Thoracic aorta (tissue), 2 donors: ENCODE measurements around the gene ZBTB40. TPM values are rescaled to one million over a fixed set of nuclear protein-coding genes. Genes with fewer than 3 reads are reported as not detected.

Source experiments
- ATAC-seq: fragments of 150-250 bp; one replicate; pipeline ENCODE4 v1.8.0; 2017; ENCODE audit warnings: low read depth; ENCODE audit not compliant: insufficient number of reproducible peaks, low FRiP score
- DNase-seq: peaks from one replicate; pipeline ENCODE4 v3.0.0-alpha.2; 2020; ENCODE audit warnings: low spot score
- H3K27ac ChIP-seq, 2 donors: fragments of 200-600 bp; sonication (generic); 1 replicate in 1 of 2; 2 replicates in 1 of 2; pipeline ENCODE4 v1.5.1; 2016; ENCODE audit warnings: mild to moderate bottlenecking in 2 of 2, moderate library complexity in 2 of 2
- H3K27me3 ChIP-seq: fragments of 200-600 bp; sonication (generic); replicated peaks from 2 replicates; pipeline ENCODE4 v1.6.0; 2016; ENCODE audit warnings: mild to moderate bottlenecking; ENCODE audit not compliant: insufficient read depth
- H3K36me3 ChIP-seq: fragments of 200-600 bp; sonication (generic); one replicate; pipeline ENCODE4 v1.5.1; 2016
- H3K4me1 ChIP-seq, 2 donors: fragments of 200-600 bp; sonication (generic); 1 replicate in 1 of 2; 2 replicates in 1 of 2; pipeline versions ENCODE4 v1.5.1 to v1.6.0; 2016; ENCODE audit warnings: low read depth in 2 of 2, mild to moderate bottlenecking in 1 of 2; ENCODE audit not compliant: control insufficient read depth in 1 of 2
- H3K4me3 ChIP-seq: fragments of 200-600 bp; sonication (generic); 2 replicates; pipeline ENCODE4 v1.5.1; 2016; ENCODE audit warnings: mild to moderate bottlenecking
- H3K9me3 ChIP-seq: fragments of 200-600 bp; sonication (generic); 2 replicates; pipeline ENCODE4 v1.5.1; 2016
- total RNA-seq, 2 donors: library from RNA; depleted of rRNA; stranded (reverse); fragments of >200 nt; gene quantifications; one replicate each; pipeline versions ENCODE4 v1.1.0 to v1.2.3, GENCODE V29; 2016
- TF ChIP-seq, protein P1 (sequence below): fragments of 200-600 bp; sonication (generic); IDR thresholded peaks from one replicate; pipeline ENCODE4 v1.5.1; 2019; ENCODE audit warnings: antibody characterized with exemption

The ZBTB40 gene
- total RNA-seq, 2 donors from 2014 or later = 30.4 to 36.4 TPM

DNA sequence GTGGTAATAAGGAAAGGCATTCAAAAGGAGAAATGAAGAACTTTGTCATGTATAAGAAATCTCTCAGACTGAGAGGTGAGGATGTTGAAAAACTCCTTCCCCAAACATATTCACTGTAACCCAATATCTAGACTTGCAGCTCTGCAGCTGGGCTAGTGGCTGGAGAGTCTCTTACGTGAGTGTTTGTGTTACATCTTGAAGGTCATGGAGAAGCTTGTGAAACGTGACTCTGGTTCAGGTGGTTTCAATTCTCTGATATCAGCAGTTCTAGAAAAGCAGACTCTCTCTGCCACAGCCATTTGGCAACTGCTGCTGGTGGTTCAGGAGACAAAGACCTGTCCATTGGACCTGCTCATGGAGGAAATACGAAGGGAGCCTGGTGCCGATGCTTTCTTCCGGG, 56.7 kb downstream of the ZBTB40 start:
- TF ChIP-seq, protein P1, sequence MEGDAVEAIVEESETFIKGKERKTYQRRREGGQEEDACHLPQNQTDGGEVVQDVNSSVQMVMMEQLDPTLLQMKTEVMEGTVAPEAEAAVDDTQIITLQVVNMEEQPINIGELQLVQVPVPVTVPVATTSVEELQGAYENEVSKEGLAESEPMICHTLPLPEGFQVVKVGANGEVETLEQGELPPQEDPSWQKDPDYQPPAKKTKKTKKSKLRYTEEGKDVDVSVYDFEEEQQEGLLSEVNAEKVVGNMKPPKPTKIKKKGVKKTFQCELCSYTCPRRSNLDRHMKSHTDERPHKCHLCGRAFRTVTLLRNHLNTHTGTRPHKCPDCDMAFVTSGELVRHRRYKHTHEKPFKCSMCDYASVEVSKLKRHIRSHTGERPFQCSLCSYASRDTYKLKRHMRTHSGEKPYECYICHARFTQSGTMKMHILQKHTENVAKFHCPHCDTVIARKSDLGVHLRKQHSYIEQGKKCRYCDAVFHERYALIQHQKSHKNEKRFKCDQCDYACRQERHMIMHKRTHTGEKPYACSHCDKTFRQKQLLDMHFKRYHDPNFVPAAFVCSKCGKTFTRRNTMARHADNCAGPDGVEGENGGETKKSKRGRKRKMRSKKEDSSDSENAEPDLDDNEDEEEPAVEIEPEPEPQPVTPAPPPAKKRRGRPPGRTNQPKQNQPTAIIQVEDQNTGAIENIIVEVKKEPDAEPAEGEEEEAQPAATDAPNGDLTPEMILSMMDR = no peak
- ATAC-seq = no peak
- no peak overlapping the region for H3K4me3 ChIP-seq
- H3K27me3 ChIP-seq = no peaks in the 10 kb centered on the region
- H3K36me3 ChIP-seq = peaks cover 3% of the 10 kb centered on the region
- peak overlapping the region; percentile 79 to 81 for H3K27ac ChIP-seq
- peaks cover 11 to 48% of the 10 kb centered on the region in 2 donors for H3K4me1 ChIP-seq
- no peaks in the 10 kb centered on the region for H3K9me3 ChIP-seq
- DNase-seq = no peak

DNA sequence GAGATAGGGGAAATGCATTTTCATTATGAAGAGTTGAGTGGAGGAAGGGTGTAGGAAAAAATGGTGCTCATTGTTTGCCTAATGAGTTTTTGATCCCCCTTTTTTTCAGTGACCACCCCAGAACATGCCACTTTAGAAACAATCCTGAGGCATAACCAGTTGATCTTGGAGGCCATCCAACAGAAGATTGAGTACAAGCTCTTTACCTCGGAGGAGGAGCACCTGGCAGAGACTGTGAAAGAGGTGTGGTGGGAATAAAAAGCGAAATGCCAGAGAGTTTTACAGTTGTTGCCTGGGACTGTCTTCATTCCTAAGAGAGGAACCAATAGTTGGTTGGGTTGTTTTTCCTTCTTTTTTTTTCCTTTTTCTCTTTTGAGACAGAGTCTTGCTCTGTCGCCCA, 57.3 kb downstream of the ZBTB40 start:
- H3K36me3 ChIP-seq = peaks cover 3% of the 10 kb centered on the region
- TF ChIP-seq, protein P1 = no peak

DNA sequence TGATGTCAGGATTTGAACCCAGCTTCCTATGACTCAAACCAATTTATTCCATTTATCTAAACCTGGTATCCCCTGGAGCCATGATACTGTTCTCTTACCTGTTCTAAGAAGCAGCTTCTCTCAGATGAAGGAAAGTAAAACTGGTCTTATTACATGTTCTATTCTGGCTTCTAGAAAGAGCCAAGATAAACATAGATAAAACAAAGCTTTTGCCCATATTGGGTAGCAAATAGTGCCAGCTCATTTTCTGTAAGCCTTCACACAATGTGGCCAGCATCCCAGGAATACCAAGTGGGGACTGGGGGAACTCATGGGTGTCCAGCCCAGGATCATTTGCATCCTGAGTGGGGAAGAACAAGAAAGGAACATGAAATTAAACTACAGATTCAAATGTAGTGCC, 58.2 kb downstream of the ZBTB40 start:
- Histone ChIP-seq H3K4me1 (peaks cover 6 to 45% of the 10 kb centered on the region in 2 donors), H3K9me3 (no peaks in the 10 kb centered on the region), H3K27ac (peak overlapping the region; percentile 79 to 81), H3K36me3 (peaks cover 8% of the 10 kb centered on the region), H3K4me3 (peak overlapping the region; percentile 61), H3K27me3 (no peaks in the 10 kb centered on the region)
- peak; percentile 86 for ATAC-seq
- DNase-seq = no peak
- TF ChIP-seq, protein P1 = no peak

More for the DNA sequence above, 57.3 kb downstream of the ZBTB40 start:
- peak overlapping the region; percentile 79 to 81 for H3K27ac ChIP-seq
- no peaks in the 10 kb centered on the region for H3K9me3 ChIP-seq
- no peaks in the 10 kb centered on the region for H3K27me3 ChIP-seq
- H3K4me1 ChIP-seq = peaks cover 11 to 46% of the 10 kb centered on the region in 2 donors
- DNase-seq = no peak
- ATAC-seq = no peak
- no peak overlapping the region for H3K4me3 ChIP-seq

DNA sequence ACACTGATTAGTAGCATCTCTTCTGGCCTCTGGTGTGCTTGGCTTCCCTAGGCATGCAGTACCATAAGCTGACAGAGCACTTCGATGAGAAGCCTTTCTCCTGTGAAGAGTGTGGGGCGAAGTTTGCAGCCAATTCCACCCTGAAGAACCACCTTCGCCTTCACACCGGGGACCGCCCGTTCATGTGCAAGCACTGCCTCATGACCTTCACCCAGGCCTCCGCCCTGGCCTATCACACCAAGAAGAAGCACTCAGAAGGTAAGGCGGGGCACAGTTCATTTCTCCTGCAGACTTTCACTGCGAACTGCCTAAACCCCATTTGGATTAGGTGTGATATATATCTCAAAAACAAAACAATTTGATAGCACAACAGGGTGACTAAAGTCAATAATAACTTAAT, 61.2 kb downstream of the ZBTB40 start:
- no peaks in the 10 kb centered on the region for H3K27me3 ChIP-seq
- H3K36me3 ChIP-seq = peaks cover 22% of the 10 kb centered on the region
- DNase-seq = no peak
- no peak for ATAC-seq
- no peak overlapping the region for H3K4me3 ChIP-seq
- no peaks in the 10 kb centered on the region for H3K9me3 ChIP-seq
- peaks cover 10 to 76% of the 10 kb centered on the region in 2 donors for H3K4me1 ChIP-seq
- TF ChIP-seq, protein P1 = no peak
- H3K27ac ChIP-seq = peak overlapping the region in 1 of 2 donors; percentile 81

DNA sequence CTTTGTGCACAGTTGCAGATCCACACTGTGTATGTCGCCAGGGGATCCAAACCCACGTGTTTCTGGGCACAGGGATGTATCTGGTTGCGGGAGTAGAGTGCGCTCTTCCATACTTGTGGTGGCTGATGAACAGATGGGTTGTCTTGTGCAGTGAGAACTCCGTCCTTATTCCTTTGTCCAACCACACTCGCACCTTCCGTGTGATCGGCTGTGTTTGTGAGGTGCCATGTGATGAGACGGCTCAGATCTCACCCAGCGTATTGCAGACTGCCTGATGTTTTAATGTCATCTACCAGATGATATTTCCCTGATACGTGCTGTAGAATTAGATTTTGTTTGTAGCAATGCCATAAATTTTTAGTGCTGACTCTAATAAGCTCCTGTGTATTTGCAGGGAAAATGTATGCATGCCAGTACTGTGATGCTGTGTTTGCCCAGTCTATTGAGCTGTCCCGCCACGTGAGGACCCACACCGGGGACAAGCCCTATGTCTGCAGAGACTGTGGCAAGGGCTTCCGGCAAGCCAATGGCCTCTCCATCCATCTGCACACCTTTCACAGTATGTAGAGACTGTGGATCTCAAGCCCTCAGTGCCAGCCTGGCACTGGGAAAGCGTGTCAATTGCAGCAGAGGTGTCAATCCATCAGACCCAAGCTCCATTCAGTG, 65.4 kb downstream of the ZBTB40 start:
- H3K27me3 ChIP-seq = no peaks in the 10 kb centered on the region
- H3K9me3 ChIP-seq = no peaks in the 10 kb centered on the region
- no peak overlapping the region for H3K4me3 ChIP-seq
- peak overlapping the region; percentile 44 to 54 for H3K27ac ChIP-seq
- ATAC-seq = no peak
- peaks cover 9 to 63% of the 10 kb centered on the region in 2 donors for H3K4me1 ChIP-seq
- no peak for DNase-seq
- TF ChIP-seq, protein P1 = no peak
- H3K36me3 ChIP-seq = peaks cover 62% of the 10 kb centered on the region
